H9 (cell line): Measurements from ENCODE around the gene ATP13A3. TPM values are rescaled to one million over a fixed set of nuclear protein-coding genes. Genes with fewer than 3 reads are reported as not detected.

Source experiments
- DNase-seq: peaks from one replicate; pipeline ENCODE4 v3.0.0-alpha.2; 2017
- H2AFZ ChIP-seq: one replicate; pipeline ENCODE4 v1.6.1; 2013; ENCODE audit warnings: mild to moderate bottlenecking, low read length, control low read depth, moderate library complexity
- H2AK5ac ChIP-seq: 2 replicates; pipeline ENCODE4 v1.6.1; 2013; ENCODE audit warnings: low read length, control low read depth, mixed read lengths; ENCODE audit not compliant: insufficient read length
- H2BK120ac ChIP-seq: one replicate; pipeline ENCODE4 v1.6.1; 2013; ENCODE audit warnings: low read depth, mild to moderate bottlenecking, low read length, control low read depth, inconsistent platforms; ENCODE audit not compliant: poor library complexity, severe bottlenecking
- H2BK12ac ChIP-seq: 2 replicates; pipeline ENCODE4 v1.6.1; 2013; ENCODE audit warnings: low read length, control low read depth, mixed read lengths, low read depth; ENCODE audit not compliant: insufficient read length
- H2BK15ac ChIP-seq: 2 replicates; pipeline ENCODE4 v1.6.1; 2013; ENCODE audit warnings: low read depth, low read length, control low read depth
- H2BK20ac ChIP-seq: one replicate; pipeline ENCODE4 v1.6.1; 2013; ENCODE audit warnings: low read depth, mild to moderate bottlenecking, low read length, control low read depth, inconsistent platforms; ENCODE audit not compliant: poor library complexity, severe bottlenecking
- H2BK5ac ChIP-seq: 2 replicates; pipeline ENCODE4 v1.6.1; 2013; ENCODE audit warnings: low read length, control low read depth, mixed read lengths; ENCODE audit not compliant: insufficient read length
- H3K14ac ChIP-seq: 2 replicates; pipeline ENCODE4 v1.6.1; 2013; ENCODE audit warnings: low read length, control low read depth; ENCODE audit not compliant: insufficient read depth
- H3K18ac ChIP-seq: 2 replicates; pipeline ENCODE4 v1.6.1; 2013; ENCODE audit warnings: low read depth, mild to moderate bottlenecking, mixed read lengths, low read length, control low read depth; ENCODE audit not compliant: insufficient read length
- H3K23ac ChIP-seq: 2 replicates; pipeline ENCODE4 v1.6.1; 2013; ENCODE audit warnings: low read length, control low read depth, mixed read lengths, low read depth; ENCODE audit not compliant: insufficient read length
- H3K23me2 ChIP-seq: 2 replicates; pipeline ENCODE4 v1.6.1; 2013; ENCODE audit warnings: low read depth, mild to moderate bottlenecking, mixed read lengths, low read length, control low read depth; ENCODE audit not compliant: insufficient read length, poor library complexity, severe bottlenecking
- H3K27ac ChIP-seq: 2 replicates; pipeline ENCODE4 v1.5.1; 2013; ENCODE audit warnings: low read length, control low read depth, mixed read lengths, low read depth; ENCODE audit not compliant: insufficient read length
- H3K27me3 ChIP-seq: 2 replicates; pipeline ENCODE4 v1.6.1; 2013; ENCODE audit warnings: low read length, control low read depth, inconsistent platforms; ENCODE audit not compliant: insufficient read depth
- H3K4ac ChIP-seq: 2 replicates; pipeline ENCODE4 v1.6.1; 2013; ENCODE audit warnings: low read depth, mild to moderate bottlenecking, control low read depth, inconsistent platforms, low read length, moderate library complexity
- H3K4me1 ChIP-seq: 2 replicates; pipeline ENCODE4 v1.6.1; 2013; ENCODE audit warnings: low read length, control low read depth, inconsistent platforms; ENCODE audit not compliant: insufficient read depth
- H3K4me2 ChIP-seq: 2 replicates; pipeline ENCODE4 v1.6.1; 2013; ENCODE audit warnings: low read length, control low read depth, mixed read lengths; ENCODE audit not compliant: insufficient read length, insufficient read depth
- H3K56ac ChIP-seq: 2 replicates; pipeline ENCODE4 v1.6.1; 2013; ENCODE audit warnings: low read depth, mild to moderate bottlenecking, mixed read lengths, low read length, control low read depth; ENCODE audit not compliant: insufficient read length
- H3K79me1 ChIP-seq: 2 replicates; pipeline ENCODE4 v1.6.1; 2013; ENCODE audit warnings: low read depth, mild to moderate bottlenecking, moderate library complexity, low read length, control low read depth, inconsistent platforms; ENCODE audit not compliant: insufficient read depth, poor library complexity, severe bottlenecking
- H3K79me2 ChIP-seq: 2 replicates; pipeline ENCODE4 v1.6.1; 2013; ENCODE audit warnings: low read length, control low read depth, inconsistent platforms; ENCODE audit not compliant: insufficient read depth
- H3K9ac ChIP-seq: 2 replicates; pipeline ENCODE4 v1.6.1; 2013; ENCODE audit warnings: low read length, control low read depth, mixed read lengths; ENCODE audit not compliant: insufficient read length; ENCODE audit errors: extremely low read depth
- H3K9me3 ChIP-seq: one replicate; pipeline ENCODE4 v1.6.1; 2013; ENCODE audit warnings: low read depth, low read length, inconsistent platforms; ENCODE audit not compliant: control insufficient read depth
- H3T11ph ChIP-seq: one replicate; pipeline ENCODE4 v1.6.1; 2013; ENCODE audit warnings: mild to moderate bottlenecking, low read length, control low read depth, inconsistent platforms
- H4K20me1 ChIP-seq: one replicate; pipeline ENCODE4 v1.6.1; 2013; ENCODE audit not compliant: control insufficient read depth, insufficient read length, insufficient read depth
- H4K5ac ChIP-seq: 2 replicates; pipeline ENCODE4 v1.6.1; 2013; ENCODE audit warnings: low read depth, mild to moderate bottlenecking, mixed read lengths, low read length, control low read depth; ENCODE audit not compliant: insufficient read length
- H4K8ac ChIP-seq: replicated peaks from 2 replicates; pipeline ENCODE4 v1.6.1; 2013; ENCODE audit warnings: low read length, control low read depth, mixed read lengths, low read depth; ENCODE audit not compliant: insufficient read length
- H4K91ac ChIP-seq: 2 replicates; pipeline ENCODE4 v1.6.1; 2013; ENCODE audit warnings: low read depth, mild to moderate bottlenecking, moderate library complexity, mixed read lengths, low read length, control low read depth; ENCODE audit not compliant: insufficient read length
- H3K27ac Mint-ChIP-seq, 3 experiments: 2 replicates in 2 of 3; 3 replicates in 1 of 3; pipeline ENCODE4 v1.8.0; 2020 to 2021; ENCODE audit warnings: mixed read lengths in 3 of 3, mild to moderate bottlenecking in 1 of 3, moderate library complexity in 1 of 3
- H3K27me3 Mint-ChIP-seq: 2 replicates; pipeline ENCODE4 v1.8.0; 2021; ENCODE audit warnings: low read depth, mild to moderate bottlenecking, moderate library complexity, mixed read lengths
- H3K36me3 Mint-ChIP-seq, 3 experiments: 2 replicates in 2 of 3; 3 replicates in 1 of 3; pipeline ENCODE4 v1.8.0; 2020 to 2021; ENCODE audit warnings: low read depth in 3 of 3, mixed read lengths in 3 of 3; ENCODE audit not compliant: insufficient read depth in 1 of 3
- H3K4me1 Mint-ChIP-seq, 2 experiments: 2 replicates each; pipeline ENCODE4 v1.8.0; 2020; ENCODE audit warnings: mixed read lengths in 2 of 2
- H3K4me3 Mint-ChIP-seq, 2 experiments: 2 replicates in 1 of 2; 3 replicates in 1 of 2; pipeline ENCODE4 v1.8.0; 2020 to 2021; ENCODE audit warnings: mild to moderate bottlenecking in 2 of 2, mixed read lengths in 2 of 2, moderate library complexity in 1 of 2
- H3K9me3 Mint-ChIP-seq, 2 experiments: 2 replicates in 1 of 2; 3 replicates in 1 of 2; pipeline ENCODE4 v1.8.0; 2020; ENCODE audit warnings: mild to moderate bottlenecking in 2 of 2, mixed read lengths in 2 of 2, moderate library complexity in 1 of 2
- CTCF ChIP-seq: fragments of 200-600 bp; sonication (generic); conservative IDR thresholded peaks from 3 replicates; pipeline ENCODE4 v1.8.0; 2021; ENCODE audit warnings: antibody characterized with exemption, mild to moderate bottlenecking
- WGBS: extraction: QIAGEN DNeasy Blood & Tissue Kit; methylation state at CpG from one replicate; pipeline ENCODE4 v1.1.7; 2013; ENCODE audit warnings: missing lambda C conversion rate, low lambda C conversion rate, mixed read lengths; ENCODE audit not compliant: insufficient read length; ENCODE audit errors: extremely low coverage; 5-methylcytosine and 5-hydroxymethylcytosine counted together
- total RNA-seq: library from RNA; stranded (reverse); gene quantifications from 2 replicates; pipeline ENCODE4 v1.2.1, GENCODE V29; 2021

The ATP13A3 gene
- total RNA-seq, 1 experiment from 2014 or later = 78.5 TPM

DNA sequence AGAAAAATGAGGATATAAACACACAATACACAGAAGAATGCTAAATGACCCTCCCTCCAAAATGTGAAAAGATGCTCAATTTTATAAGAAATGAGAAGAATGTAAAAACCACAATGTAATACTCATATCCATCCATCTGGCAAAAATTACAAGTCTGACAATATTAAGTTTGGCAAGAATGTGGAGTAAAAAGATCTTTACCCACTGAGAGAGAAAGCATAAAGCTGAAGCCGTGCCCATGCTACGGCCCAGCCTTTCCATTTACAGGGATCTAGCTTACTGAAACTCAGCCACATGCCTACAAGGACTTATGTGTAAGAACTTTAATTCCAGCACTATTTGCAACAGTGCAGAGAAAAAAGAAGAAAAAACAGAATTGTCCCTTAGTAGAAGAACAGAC lies 42.9 kb downstream of the ATP13A3 start:
- H3K79me2 ChIP-seq = no peaks in the 10 kb centered on the region
- no peak overlapping the region for H3K27ac ChIP-seq
- no peak overlapping the region for H4K5ac ChIP-seq
- Mint-ChIP-seq H3K4me1 (peaks cover 0 to 9% of the 10 kb centered on the region in 2 experiments; a peak in 2 of 4 replicates), H3K4me3 (no peak overlapping the region), H3K9me3 (no peaks in the 10 kb centered on the region), H3K36me3 (peaks cover 12 to 66% (median 64%) of the 10 kb centered on the region in 3 experiments; a peak in 6 of 7 replicates), H3K27ac (no peak overlapping the region), H3K27me3 (no peaks in the 10 kb centered on the region)
- H3K9me3 ChIP-seq = no peaks in the 10 kb centered on the region
- DNase-seq = no peak
- no peak overlapping the region for H2AK5ac ChIP-seq
- H3K4ac ChIP-seq = no peak overlapping the region
- H4K8ac ChIP-seq = no peak overlapping the region
- no peak overlapping the region for H2BK20ac ChIP-seq
- no peak overlapping the region for H3K14ac ChIP-seq
- no peaks in the 10 kb centered on the region for H3K23me2 ChIP-seq
- H3K27me3 ChIP-seq = no peaks in the 10 kb centered on the region
- no peak overlapping the region for H3K4me2 ChIP-seq
- H4K20me1 ChIP-seq = no peaks in the 10 kb centered on the region
- no peak overlapping the region for H2BK5ac ChIP-seq
- H2BK15ac ChIP-seq = no peak overlapping the region
- H3K4me1 ChIP-seq = no peaks in the 10 kb centered on the region
- no peak overlapping the region for H3K56ac ChIP-seq
- no peak overlapping the region for H3K9ac ChIP-seq
- no peak overlapping the region for H3T11ph ChIP-seq
- TF ChIP-seq CTCF = no peak
- H2BK12ac ChIP-seq = no peak overlapping the region
- no peak overlapping the region for H3K23ac ChIP-seq
- no CpG with 5 or more reads among the region's 2 CpGs for WGBS
- no peak overlapping the region for H3K18ac ChIP-seq
- H2AFZ ChIP-seq = no peak overlapping the region
- H4K91ac ChIP-seq = no peak overlapping the region
- H3K79me1 ChIP-seq = no peaks in the 10 kb centered on the region
- H2BK120ac ChIP-seq = no peak overlapping the region
